Lower lobe of right lung (tissue), 2 donors: ENCODE data around the gene MLX. TPM values are rescaled to one million over a fixed set of nuclear protein-coding genes. Genes with fewer than 3 reads are reported as not detected.
A peak's percentile ranks its signal among the peaks of the same experiment; 100 is the strongest.

ENCODE experiments used
- ATAC-seq, 2 donors: fragments of 200-7000 bp; cut with Tn5 transposase; one replicate each; pipeline ENCODE4 v1.9.1; 2020 to 2022; ENCODE audit warnings: mild to moderate bottlenecking in 2 of 2, moderate library complexity in 2 of 2
- DNase-seq: peaks from one replicate; pipeline ENCODE4 v3.0.0-alpha.2; 2020
- H3K27ac ChIP-seq: fragments of 200-600 bp; one replicate; pipeline ENCODE4 v1.8.0; 2022
- H3K27me3 ChIP-seq: fragments of 200-600 bp; one replicate; pipeline ENCODE4 v1.8.0; 2022; ENCODE audit warnings: low read depth
- H3K36me3 ChIP-seq: fragments of 200-600 bp; one replicate; pipeline ENCODE4 v1.8.0; 2022; ENCODE audit warnings: mild to moderate bottlenecking
- H3K4me1 ChIP-seq: fragments of 200-600 bp; one replicate; pipeline ENCODE4 v1.8.0; 2022
- H3K4me3 ChIP-seq: fragments of 200-600 bp; one replicate; pipeline ENCODE4 v1.8.0; 2022; ENCODE audit warnings: mild to moderate bottlenecking
- H3K9me3 ChIP-seq: fragments of 200-600 bp; one replicate; pipeline ENCODE4 v1.8.0; 2022
- CTCF ChIP-seq: fragments of 200-600 bp; IDR thresholded peaks from one replicate; pipeline ENCODE4 v1.8.0; 2022; ENCODE audit warnings: antibody characterized with exemption, mild to moderate bottlenecking
- intact Hi-C: fragments of 100-400 bp; cut with DNase I; formaldehyde crosslinking; loops from one replicate; pipeline ENCODE4 v1.11.0; 2022
- total RNA-seq: library from RNA; stranded (reverse); fragmentation: NEBNext Ultra II Directional; extraction: Animal tissue kit (Norgen Biotek cat#: 25700); gene quantifications from one replicate; pipeline ENCODE4 v1.2.1, GENCODE V29; 2021
- donor health status: DM: no; HTN: yes; CAD: no; lungs with severe emphysema.

Gene MLX
- total RNA-seq, 1 donor from 2014 or later, result 70.5 TPM

- H3K9me3 ChIP-seq, result no peaks in the 10 kb centered on the region
- DNase-seq (peak; percentile 73), ATAC-seq (peak; percentile 64)
- H3K36me3 ChIP-seq, result peaks cover 39% of the 10 kb centered on the region
- intact Hi-C loops, result loop anchor here (10.0 kb wide), 1 partner anchor 205 kb away; no protein-coding TSS in a partner anchor
- H3K4me3 ChIP-seq, result peak overlapping the region; percentile 14
- H3K27ac ChIP-seq, result peak overlapping the region; percentile 90
- H3K27me3 ChIP-seq, result no peaks in the 10 kb centered on the region
- H3K4me1 ChIP-seq, result peaks cover 73% of the 10 kb centered on the region
- no peak for TF ChIP-seq CTCF
These were observed 47.1 kb upstream of the MLX start for GRCh38 chr17:42519546-42520491.

- peaks cover 73% of the 10 kb centered on the region for H3K4me1 ChIP-seq
- no peak overlapping the region for H3K4me3 ChIP-seq
- intact Hi-C loops, result no loop called here
- no peak for TF ChIP-seq CTCF
- DNase-seq, result no peak
- H3K27ac ChIP-seq, result peak overlapping the region; percentile 90
- ATAC-seq, result no peak
- H3K36me3 ChIP-seq, result peaks cover 38% of the 10 kb centered on the region
- no peaks in the 10 kb centered on the region for H3K27me3 ChIP-seq
- no peaks in the 10 kb centered on the region for H3K9me3 ChIP-seq
These were observed 46.4 kb upstream of the MLX start for GRCh38 chr17:42520540-42520951.

GRCh38 chr17:42521036-42521435 is 45.9 kb upstream of the MLX start:
- no peak for TF ChIP-seq CTCF
- peaks cover 38% of the 10 kb centered on the region for H3K36me3 ChIP-seq
- no peak for ATAC-seq
- no peaks in the 10 kb centered on the region for H3K9me3 ChIP-seq
- H3K4me1 ChIP-seq, result peaks cover 75% of the 10 kb centered on the region
- H3K27me3 ChIP-seq, result no peaks in the 10 kb centered on the region
- intact Hi-C loops, result no loop called here
- no peak for DNase-seq
- no peak overlapping the region for H3K4me3 ChIP-seq
- H3K27ac ChIP-seq, result peak overlapping the region; percentile 90

GRCh38 chr17:42521666-42522262 is 45.1 kb upstream of the MLX start:
- Histone ChIP-seq H3K4me3 (no peak overlapping the region), H3K27me3 (no peaks in the 10 kb centered on the region), H3K4me1 (peaks cover 75% of the 10 kb centered on the region), H3K9me3 (no peaks in the 10 kb centered on the region), H3K27ac (peak overlapping the region; percentile 90), H3K36me3 (peaks cover 33% of the 10 kb centered on the region)
- DNase-seq (no peak), ATAC-seq (no peak)
- intact Hi-C loops, result no loop called here
- TF ChIP-seq CTCF, result no peak

DNA sequence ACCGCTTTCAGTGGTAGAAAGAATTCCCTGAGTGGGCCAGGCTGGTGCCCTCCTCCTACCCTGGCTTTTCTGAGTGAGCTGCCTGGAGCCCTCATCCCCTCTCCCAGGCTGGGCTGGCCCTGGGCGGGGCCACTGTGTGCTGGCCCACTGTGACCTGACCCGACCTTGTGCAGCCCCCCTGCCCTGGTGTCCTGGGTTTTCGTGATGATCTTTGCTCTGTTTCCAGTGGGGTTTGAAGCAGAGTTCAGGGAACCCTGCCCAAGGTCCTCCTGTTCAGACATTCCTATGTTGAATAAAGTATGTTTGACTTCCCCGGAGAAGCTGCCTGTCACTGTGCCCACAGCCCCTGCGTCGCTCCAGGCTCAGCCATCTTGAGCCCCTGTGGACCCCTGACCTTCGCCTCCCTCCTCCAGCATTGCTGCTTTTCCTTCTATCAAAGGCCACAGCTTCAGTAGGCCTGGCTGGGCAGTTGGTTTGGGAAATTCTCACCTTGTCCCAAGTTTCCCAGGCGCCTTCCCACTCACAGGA is 44.6 kb upstream of the MLX start:
- intact Hi-C loops, result no loop called here
- Histone ChIP-seq H3K4me3 (no peak overlapping the region), H3K4me1 (peaks cover 75% of the 10 kb centered on the region), H3K27ac (peak overlapping the region; percentile 90), H3K9me3 (no peaks in the 10 kb centered on the region), H3K27me3 (no peaks in the 10 kb centered on the region), H3K36me3 (peaks cover 28% of the 10 kb centered on the region)
- no peak for ATAC-seq
- no peak for TF ChIP-seq CTCF
- no peak for DNase-seq
